ENCODE data around the gene LRRTM4.

- TF ChIP-seq CTCF (IDR thresholded peaks at IDR 0.05) (no peak), POLR2A (IDR thresholded peaks at IDR 0.05) (no peak)
Measured at GRCh38 chr2:77484026-77484425, 38.1 kb downstream of the LRRTM4 start.
